Measurements from ENCODE around the gene NR3C2. TPM values are rescaled to one million over a fixed set of nuclear protein-coding genes. Genes with fewer than 3 reads are reported as not detected.

The NR3C2 gene
- total RNA-seq, 1 experiment from 2014 or later = 0.26 TPM

DNA sequence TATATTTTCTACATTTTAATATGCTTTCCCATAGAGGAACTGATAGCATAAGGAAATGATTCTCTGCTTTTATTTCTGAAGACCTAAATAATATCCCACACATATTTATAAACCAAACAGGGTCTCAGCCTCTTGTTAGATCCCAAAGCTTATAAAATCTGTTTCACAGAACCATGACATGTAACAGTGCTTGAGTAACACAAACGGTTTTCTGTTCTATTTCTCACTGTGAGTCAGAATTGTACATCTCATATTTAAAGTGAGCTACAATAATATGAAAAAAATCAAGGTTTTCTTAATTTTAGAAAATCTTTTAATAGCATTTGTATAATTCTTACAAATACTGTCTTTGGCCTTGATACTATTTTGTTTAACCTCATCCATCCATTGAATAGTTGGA lies 51.2 kb downstream of the NR3C2 start:
- BruUV-seq (replicated peaks) = no TSS peak
- CTCF ChIA-PET = no interaction called here

GRCh38 chr4:148390311-148390710 lies 51.9 kb downstream of the NR3C2 start:
- ATAC-seq = no peak
- Histone ChIP-seq H3K27me3 (ENCODE audit: control insufficient read depth, insufficient read depth, low read length) (no peaks in the 10 kb centered on the region), H3K4me1 (ENCODE audit: control insufficient read depth, insufficient read depth, low read length) (no peaks in the 10 kb centered on the region), H3K36me3 (ENCODE audit: control insufficient read depth, insufficient read depth, low read length) (no peaks in the 10 kb centered on the region), H3K27ac (ENCODE audit: low read length) (no peak overlapping the region), H3K4me3 (ENCODE audit: low read depth in 2 of 2, low read length in 2 of 2) (no peak overlapping the region), H3K9me3 (ENCODE audit: control insufficient read depth, insufficient read depth, low read depth, low read length) (no peaks in the 10 kb centered on the region)
- TF ChIP-seq TCF7L2 (IDR thresholded peaks at IDR 0.05; ENCODE audit: low read depth, low read length) = no peak
- no peak for TF ChIP-seq REST (IDR thresholded peaks at IDR 0.05; ENCODE audit: insufficient read depth in 1 of 2, low read depth in 2 of 2, low read length in 1 of 2)
- no peak for TF ChIP-seq POLR2AphosphoS5 (IDR thresholded peaks at IDR 0.05; ENCODE audit: low read depth, low read length)
- TF ChIP-seq, protein P1, sequence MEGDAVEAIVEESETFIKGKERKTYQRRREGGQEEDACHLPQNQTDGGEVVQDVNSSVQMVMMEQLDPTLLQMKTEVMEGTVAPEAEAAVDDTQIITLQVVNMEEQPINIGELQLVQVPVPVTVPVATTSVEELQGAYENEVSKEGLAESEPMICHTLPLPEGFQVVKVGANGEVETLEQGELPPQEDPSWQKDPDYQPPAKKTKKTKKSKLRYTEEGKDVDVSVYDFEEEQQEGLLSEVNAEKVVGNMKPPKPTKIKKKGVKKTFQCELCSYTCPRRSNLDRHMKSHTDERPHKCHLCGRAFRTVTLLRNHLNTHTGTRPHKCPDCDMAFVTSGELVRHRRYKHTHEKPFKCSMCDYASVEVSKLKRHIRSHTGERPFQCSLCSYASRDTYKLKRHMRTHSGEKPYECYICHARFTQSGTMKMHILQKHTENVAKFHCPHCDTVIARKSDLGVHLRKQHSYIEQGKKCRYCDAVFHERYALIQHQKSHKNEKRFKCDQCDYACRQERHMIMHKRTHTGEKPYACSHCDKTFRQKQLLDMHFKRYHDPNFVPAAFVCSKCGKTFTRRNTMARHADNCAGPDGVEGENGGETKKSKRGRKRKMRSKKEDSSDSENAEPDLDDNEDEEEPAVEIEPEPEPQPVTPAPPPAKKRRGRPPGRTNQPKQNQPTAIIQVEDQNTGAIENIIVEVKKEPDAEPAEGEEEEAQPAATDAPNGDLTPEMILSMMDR (IDR thresholded peaks at IDR 0.05) = no peak
- no peak for TF ChIP-seq SIN3A (IDR thresholded peaks at IDR 0.05; ENCODE audit: borderline replicate concordance, insufficient read depth, low read depth, low read length)
- in situ Hi-C loops (cut with HindIII; ENCODE audit: low pct_unique_long_range_greater_than_20kb, low sequenced_read_pairs) (no loop called here), intact Hi-C loops (cut with micrococcal nuclease; ENCODE audit: unreplicated experiment) (no loop called here)
- BruUV-seq (replicated peaks) = no TSS peak
- DNase-seq (ENCODE audit: low read depth, low spot score) = no peak
- ChIA-PET POLR2A (no interaction called here), CTCF (no interaction called here)

More for the DNA sequence above, 51.2 kb downstream of the NR3C2 start:
- no peak for TF ChIP-seq TCF7L2 (IDR thresholded peaks at IDR 0.05; ENCODE audit: low read depth, low read length)
- no peak for TF ChIP-seq POLR2AphosphoS5 (IDR thresholded peaks at IDR 0.05; ENCODE audit: low read depth, low read length)
- no peak for TF ChIP-seq SIN3A (IDR thresholded peaks at IDR 0.05; ENCODE audit: borderline replicate concordance, insufficient read depth, low read depth, low read length)
- TF ChIP-seq, protein P1 (IDR thresholded peaks at IDR 0.05) = no peak
- TF ChIP-seq REST (IDR thresholded peaks at IDR 0.05; ENCODE audit: insufficient read depth in 1 of 2, low read depth in 2 of 2, low read length in 1 of 2) = no peak
- intact Hi-C loops (cut with micrococcal nuclease; ENCODE audit: unreplicated experiment) = no loop called here
- H3K27me3 ChIP-seq (ENCODE audit: control insufficient read depth, insufficient read depth, low read length) = no peaks in the 10 kb centered on the region
- POLR2A ChIA-PET = no interaction called here
- H3K4me1 ChIP-seq (ENCODE audit: control insufficient read depth, insufficient read depth, low read length) = no peaks in the 10 kb centered on the region
- H3K27ac ChIP-seq (ENCODE audit: low read length) = no peak overlapping the region
- DNase-seq (ENCODE audit: low read depth, low spot score) (no peak), ATAC-seq (no peak)
- in situ Hi-C loops (cut with HindIII; ENCODE audit: low pct_unique_long_range_greater_than_20kb, low sequenced_read_pairs) = no loop called here
- H3K9me3 ChIP-seq (ENCODE audit: control insufficient read depth, insufficient read depth, low read depth, low read length) = no peaks in the 10 kb centered on the region
- no peak overlapping the region for H3K4me3 ChIP-seq (ENCODE audit: low read depth in 2 of 2, low read length in 2 of 2)
- no peaks in the 10 kb centered on the region for H3K36me3 ChIP-seq (ENCODE audit: control insufficient read depth, insufficient read depth, low read length)

Measured in Panc1 (cell line).